ENCODE measurements around the gene C12orf50.
"Not testable (repeated sequence)": the region's sequence is repeated elsewhere in the genome, so short reads cannot be mapped to it uniquely, and the experiment has no call there.

The C12orf50 gene

GRCh38 chr12:87985069-87985675, 44.0 kb downstream of the C12orf50 start:
- no peak for DNase-seq

- no peak for DNase-seq
These were observed 47.0 kb downstream of the C12orf50 start for GRCh38 chr12:87982208-87982607.

- DNase-seq, result no peak
These were observed 47.7 kb downstream of the C12orf50 start for GRCh38 chr12:87981495-87981894.

GRCh38 chr12:87975879-87976278, 53.3 kb downstream of the C12orf50 start:
- no peak for DNase-seq

GRCh38 chr12:87967871-87968270, 61.3 kb downstream of the C12orf50 start:
- no peak for DNase-seq

GRCh38 chr12:87960566-87960965, 68.6 kb downstream of the C12orf50 start:
- DNase-seq, result no peak

GRCh38 chr12:87954028-87954427, 75.2 kb downstream of the C12orf50 start:
- not testable (repeated sequence) for DNase-seq

- no peak for DNase-seq
These were observed 75.8 kb downstream of the C12orf50 start for GRCh38 chr12:87953256-87953860.

GRCh38 chr12:87952850-87953249, 76.4 kb downstream of the C12orf50 start:
- DNase-seq, result no peak

GRCh38 chr12:87952223-87952622, 77.0 kb downstream of the C12orf50 start:
- no peak for DNase-seq

- no peak for DNase-seq
These were observed 85.4 kb downstream of the C12orf50 start for GRCh38 chr12:87943762-87944161.

- no peak for DNase-seq
These were observed 86.2 kb downstream of the C12orf50 start for GRCh38 chr12:87943023-87943422.

- DNase-seq, result no peak
These were observed 90.0 kb downstream of the C12orf50 start for GRCh38 chr12:87939182-87939581.

GRCh38 chr12:87935216-87935615, 94.0 kb downstream of the C12orf50 start:
- DNase-seq, result no peak

- no peak for DNase-seq
These were observed 95.2 kb downstream of the C12orf50 start for GRCh38 chr12:87933991-87934390.

- no peak for DNase-seq
These were observed 97.4 kb downstream of the C12orf50 start for GRCh38 chr12:87931812-87932211.

GRCh38 chr12:87930627-87931026, 98.6 kb downstream of the C12orf50 start:
- DNase-seq, result no peak

Measured in activated T-cell treated with anti-CD3 and anti-CD28 coated beads for 4 hours (primary cell).